Measurements from ENCODE around the gene KIAA1958. TPM values are rescaled to one million over a fixed set of nuclear protein-coding genes. Genes with fewer than 3 reads are reported as not detected.

The KIAA1958 gene
- total and polyA plus RNA-seq, 2 of the 4 experiments (the other 2 are of a cell fraction), result 0.65 to 1.8 TPM

DNA sequence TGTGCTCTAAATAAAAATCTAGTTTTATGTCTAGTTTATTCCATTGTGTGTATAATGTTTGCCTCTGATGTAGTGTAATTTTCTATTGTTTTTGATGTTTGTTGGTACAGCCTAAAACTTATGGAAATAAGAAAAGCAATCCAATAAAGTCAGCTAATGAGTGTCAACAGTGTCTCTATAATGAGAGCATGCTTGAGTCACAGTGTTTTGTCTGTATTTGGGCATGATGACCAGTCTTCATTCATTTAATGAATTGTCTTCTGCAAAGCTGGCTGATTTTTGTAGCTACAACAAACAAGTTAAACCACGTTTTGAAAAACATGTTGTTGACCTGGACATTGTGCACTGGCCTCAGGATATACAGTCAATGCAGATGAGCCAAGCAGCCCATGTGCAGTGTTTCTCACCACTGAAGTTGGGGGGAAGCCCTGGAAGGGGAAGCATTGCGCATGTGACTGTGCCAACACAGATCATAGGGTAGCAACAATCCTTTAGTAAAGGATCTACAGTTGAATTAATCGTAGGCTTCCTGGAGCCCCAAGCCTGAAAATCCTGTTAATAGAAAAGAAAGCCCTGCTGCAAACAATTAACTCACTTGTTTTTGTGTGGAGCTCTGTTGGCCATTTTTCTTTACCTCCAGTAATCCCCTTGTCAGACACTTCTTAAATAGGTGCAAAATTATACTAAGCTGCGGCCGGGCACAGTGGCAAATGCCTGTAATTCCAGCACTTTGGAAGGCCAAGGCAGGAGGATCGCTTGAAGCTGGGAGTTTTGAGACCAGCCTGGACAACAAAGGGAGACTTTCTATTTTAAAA lies 143.3 kb downstream of the KIAA1958 start (continued):
- no peak for TF ChIP-seq MAZ (IDR thresholded peaks at IDR 0.05; ENCODE audit: borderline replicate concordance, low read depth, low read length)

- Histone ChIP-seq H3K79me1 (ENCODE audit: low read depth in 1 of 2, low read length in 2 of 2) (no peaks in the 10 kb centered on the region), H3K4ac (ENCODE audit: low read depth, low read length) (no peak overlapping the region), H3K56ac (ENCODE audit: extremely low read depth, insufficient read depth, low read length) (no peak overlapping the region), H3K4me1 (ENCODE audit: control insufficient read depth, insufficient read depth, low read length) (no peaks in the 10 kb centered on the region), H3K4me3 (ENCODE audit: insufficient read depth, low read depth, low read length) (no peak overlapping the region), H3K27ac (ENCODE audit: insufficient read depth, low read length) (no peak overlapping the region), H3K4me2 (ENCODE audit: low read depth, low read length) (no peak overlapping the region), H2BK5ac (ENCODE audit: low read depth, low read length, poor library complexity, severe bottlenecking) (no peak overlapping the region), H3K36me3 (ENCODE audit: control insufficient read depth, insufficient read depth, low read length) (no peaks in the 10 kb centered on the region), H2BK20ac (ENCODE audit: low read depth, low read length) (no peak overlapping the region), H2AK5ac (ENCODE audit: low read depth, low read length) (no peak overlapping the region), H3K9me1 (ENCODE audit: insufficient read depth, low read length) (no peaks in the 10 kb centered on the region), H3K14ac (replicated peaks; ENCODE audit: low read depth, low read length) (no peak overlapping the region), H4K8ac (ENCODE audit: low read depth in 2 of 2, low read length in 2 of 2) (no peak overlapping the region), H2BK15ac (ENCODE audit: low read depth, low read length) (no peak overlapping the region), H2BK120ac (ENCODE audit: low read depth, low read length) (no peak overlapping the region), H3K9me3 (ENCODE audit: control insufficient read depth, insufficient read depth, low read length) (no peaks in the 10 kb centered on the region), H3K23ac (ENCODE audit: low read depth, low read length) (no peak overlapping the region), H3K9ac (ENCODE audit: low read depth, low read length) (no peak overlapping the region), H2AFZ (replicated peaks; ENCODE audit: low read length, poor library complexity) (no peak overlapping the region), H2AK9ac (replicated peaks; ENCODE audit: low read depth, low read length, poor library complexity) (no peak overlapping the region), H4K20me1 (ENCODE audit: insufficient read depth, low read length) (no peaks in the 10 kb centered on the region), H3K27me3 (ENCODE audit: control insufficient read depth, insufficient read depth, low read length) (no peaks in the 10 kb centered on the region), H3K18ac (ENCODE audit: low read depth, low read length) (no peak overlapping the region), H4K91ac (ENCODE audit: insufficient read depth, low read depth, low read length) (no peak overlapping the region), H4K5ac (ENCODE audit: low read depth, low read length) (no peak overlapping the region)
- intact Hi-C loops (cut with micrococcal nuclease) (no loop called here), in situ Hi-C loops (cut with MboI; ENCODE audit: low sequenced_read_pairs) (no loop called here), dilution Hi-C loops (cut with HindIII; ENCODE audit: low sequenced_read_pairs, unreplicated experiment) (no loop called here)
- ChIA-PET POLR2A (ENCODE audit: unreplicated experiment) (no interaction called here), CTCF (interaction anchor here (0.6 kb wide), 1 partner anchor 16 kb away, joined by 5 read pairs; no protein-coding TSS in a partner anchor)
- DNase-seq (no peak), ATAC-seq (ENCODE audit: low read depth) (no peak)
- BruUV-seq (replicated peaks), result no TSS peak
- WGBS, 2 experiments (ENCODE audit: extremely low coverage in 2 of 2, insufficient read length in 1 of 2), result no CpG with 5 or more reads among the region's 3 CpGs
- TF ChIP-seq FOS (IDR thresholded peaks at IDR 0.05; ENCODE audit: low read depth, low read length), result no peak
- no peak for TF ChIP-seq MAZ (IDR thresholded peaks at IDR 0.05; ENCODE audit: borderline replicate concordance, low read depth, low read length)
- no peak for TF ChIP-seq MAFK (IDR thresholded peaks at IDR 0.05; ENCODE audit: low read depth, low read length)
- TF ChIP-seq, protein P1, sequence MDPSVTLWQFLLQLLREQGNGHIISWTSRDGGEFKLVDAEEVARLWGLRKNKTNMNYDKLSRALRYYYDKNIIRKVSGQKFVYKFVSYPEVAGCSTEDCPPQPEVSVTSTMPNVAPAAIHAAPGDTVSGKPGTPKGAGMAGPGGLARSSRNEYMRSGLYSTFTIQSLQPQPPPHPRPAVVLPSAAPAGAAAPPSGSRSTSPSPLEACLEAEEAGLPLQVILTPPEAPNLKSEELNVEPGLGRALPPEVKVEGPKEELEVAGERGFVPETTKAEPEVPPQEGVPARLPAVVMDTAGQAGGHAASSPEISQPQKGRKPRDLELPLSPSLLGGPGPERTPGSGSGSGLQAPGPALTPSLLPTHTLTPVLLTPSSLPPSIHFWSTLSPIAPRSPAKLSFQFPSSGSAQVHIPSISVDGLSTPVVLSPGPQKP (IDR thresholded peaks at IDR 0.05; ENCODE audit: borderline replicate concordance, low read depth, low read length), result no peak
- TF ChIP-seq, protein P2, sequence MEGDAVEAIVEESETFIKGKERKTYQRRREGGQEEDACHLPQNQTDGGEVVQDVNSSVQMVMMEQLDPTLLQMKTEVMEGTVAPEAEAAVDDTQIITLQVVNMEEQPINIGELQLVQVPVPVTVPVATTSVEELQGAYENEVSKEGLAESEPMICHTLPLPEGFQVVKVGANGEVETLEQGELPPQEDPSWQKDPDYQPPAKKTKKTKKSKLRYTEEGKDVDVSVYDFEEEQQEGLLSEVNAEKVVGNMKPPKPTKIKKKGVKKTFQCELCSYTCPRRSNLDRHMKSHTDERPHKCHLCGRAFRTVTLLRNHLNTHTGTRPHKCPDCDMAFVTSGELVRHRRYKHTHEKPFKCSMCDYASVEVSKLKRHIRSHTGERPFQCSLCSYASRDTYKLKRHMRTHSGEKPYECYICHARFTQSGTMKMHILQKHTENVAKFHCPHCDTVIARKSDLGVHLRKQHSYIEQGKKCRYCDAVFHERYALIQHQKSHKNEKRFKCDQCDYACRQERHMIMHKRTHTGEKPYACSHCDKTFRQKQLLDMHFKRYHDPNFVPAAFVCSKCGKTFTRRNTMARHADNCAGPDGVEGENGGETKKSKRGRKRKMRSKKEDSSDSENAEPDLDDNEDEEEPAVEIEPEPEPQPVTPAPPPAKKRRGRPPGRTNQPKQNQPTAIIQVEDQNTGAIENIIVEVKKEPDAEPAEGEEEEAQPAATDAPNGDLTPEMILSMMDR (conservative IDR thresholded peaks at IDR 0.05; ENCODE audit: low read depth, low read length), result no peak
- no peak for TF ChIP-seq BHLHE40 (IDR thresholded peaks at IDR 0.05; ENCODE audit: low read depth, low read length)
- TF ChIP-seq NFE2L2 (IDR thresholded peaks at IDR 0.05; ENCODE audit: low read depth, low read length), result no peak
- no peak for TF ChIP-seq RFX5 (IDR thresholded peaks at IDR 0.05; ENCODE audit: low read depth, low read length)
- no peak for TF ChIP-seq USF2 (IDR thresholded peaks at IDR 0.05; ENCODE audit: low read depth, low read length)
- no peak for TF ChIP-seq RCOR1 (IDR thresholded peaks at IDR 0.05; ENCODE audit: insufficient replicate concordance, low read length)
These were observed 144.9 kb downstream of the KIAA1958 start for GRCh38 chr9:112631313-112632070.
